ENCODE results near the gene MCTS1.
"Not testable (repeated sequence)": the region's sequence is repeated elsewhere in the genome, so short reads cannot be mapped to it uniquely, and the experiment has no call there.

Gene MCTS1

DNA sequence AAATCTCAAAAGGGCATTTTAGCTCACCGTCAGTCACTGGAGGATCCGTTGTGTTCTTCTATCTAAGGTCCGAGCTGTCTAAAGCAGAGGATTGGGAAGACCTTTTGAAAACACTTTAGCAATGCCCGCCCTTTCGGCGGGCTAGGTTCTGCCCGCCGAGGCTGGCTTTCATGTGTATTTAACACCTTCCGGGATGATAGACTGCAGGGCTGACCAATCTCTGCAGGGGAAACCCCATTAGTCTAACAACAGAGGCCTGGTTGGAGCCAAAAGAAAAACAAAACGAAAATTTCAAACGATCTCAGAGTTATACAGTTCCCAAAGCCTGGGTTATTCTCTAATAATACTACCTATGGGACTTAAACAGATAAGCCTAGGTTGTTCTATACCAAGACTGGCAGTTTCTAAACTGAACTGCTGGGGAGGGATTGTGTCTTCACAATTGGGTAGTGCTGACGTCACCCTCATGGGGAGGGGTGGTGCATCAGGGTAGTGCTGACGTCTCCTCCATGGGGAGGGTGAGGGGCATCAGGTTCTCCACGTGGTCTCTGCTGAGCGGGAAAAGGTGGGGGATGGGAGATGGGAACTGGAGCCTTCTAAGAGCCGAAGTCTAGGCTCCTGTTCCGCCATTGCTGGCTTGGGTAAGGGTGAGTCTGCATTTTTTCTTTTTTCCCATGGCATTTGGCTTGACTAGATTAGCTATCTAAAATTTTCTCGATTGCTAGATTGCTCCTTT lies 28.4 kb upstream of the MCTS1 start:
- H3K4me1 Mint-ChIP-seq, result peaks cover 0 to 5% of the 10 kb centered on the region in 2 donors
- no peaks in the 10 kb centered on the region for H3K36me3 Mint-ChIP-seq
- H3K9me3 Mint-ChIP-seq, result no peaks in the 10 kb centered on the region
- H3K27ac Mint-ChIP-seq, result no peak overlapping the region
- H3K27me3 Mint-ChIP-seq, result peaks cover 0 to 3% of the 10 kb centered on the region in 2 donors
- DNase-seq, result no peak
- no peak overlapping the region for H3K4me3 Mint-ChIP-seq
- ATAC-seq (replicated peaks), result no peak

DNA sequence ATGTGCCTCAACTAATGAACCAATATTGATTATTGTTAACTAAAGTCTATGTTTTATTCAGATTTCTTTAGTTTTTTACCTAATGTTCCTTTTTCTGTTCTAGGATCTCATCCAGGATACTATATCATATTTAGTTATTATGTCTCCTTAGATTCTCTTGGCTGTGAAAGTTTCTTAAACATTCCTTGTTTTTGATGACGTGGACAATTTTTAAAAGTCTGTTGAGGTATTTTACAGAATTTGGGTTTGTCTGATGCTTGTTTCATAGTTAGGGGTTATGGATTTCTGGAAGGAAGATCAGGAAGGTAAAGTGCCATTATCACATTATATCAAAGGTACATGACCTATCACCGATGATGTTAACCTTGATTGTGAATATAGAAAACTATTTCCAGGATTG lies 18.2 kb upstream of the MCTS1 start:
- Mint-ChIP-seq H3K4me1 (no peaks in the 10 kb centered on the region), H3K9me3 (peaks cover 0 to 7% of the 10 kb centered on the region in 2 donors), H3K4me3 (no peak overlapping the region), H3K27ac (no peak overlapping the region), H3K27me3 (peaks cover 0 to 4% of the 10 kb centered on the region in 2 donors), H3K36me3 (no peaks in the 10 kb centered on the region)
- DNase-seq (no peak), ATAC-seq (replicated peaks) (no peak)

DNA sequence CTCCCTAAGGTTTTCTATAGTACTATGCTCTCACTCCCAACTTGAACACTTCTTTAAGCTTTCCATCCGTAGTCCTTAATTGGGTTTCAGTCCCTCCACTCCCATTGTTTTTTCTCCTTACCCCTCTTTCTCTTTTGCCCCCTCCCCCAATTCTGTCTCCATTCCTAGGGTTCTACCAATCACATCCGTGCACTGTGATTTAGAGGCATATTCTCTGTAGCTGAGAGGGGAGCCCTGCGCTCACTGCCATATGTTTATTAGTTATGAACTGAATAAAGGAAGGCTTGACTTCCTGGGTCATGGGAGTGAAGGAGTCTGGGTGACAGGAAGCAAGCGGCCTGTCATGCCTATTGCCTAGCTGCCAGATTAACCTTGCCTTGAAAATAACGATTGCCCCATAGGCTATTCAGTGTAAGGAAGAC lies 471 bp downstream of the MCTS1 start:
- H3K27ac Mint-ChIP-seq, result peak overlapping the region; percentile 98
- peak overlapping the region; percentile 92 to 100 for H3K4me3 Mint-ChIP-seq
- peaks cover 0 to 4% of the 10 kb centered on the region in 2 donors for H3K4me1 Mint-ChIP-seq
- peak; percentile 73 for ATAC-seq (replicated peaks)
- no peak for DNase-seq
- peaks cover 0 to 8% of the 10 kb centered on the region in 2 donors for H3K36me3 Mint-ChIP-seq
- no peaks in the 10 kb centered on the region for H3K27me3 Mint-ChIP-seq
- H3K9me3 Mint-ChIP-seq, result peaks cover 0 to 1% of the 10 kb centered on the region in 2 donors

DNA sequence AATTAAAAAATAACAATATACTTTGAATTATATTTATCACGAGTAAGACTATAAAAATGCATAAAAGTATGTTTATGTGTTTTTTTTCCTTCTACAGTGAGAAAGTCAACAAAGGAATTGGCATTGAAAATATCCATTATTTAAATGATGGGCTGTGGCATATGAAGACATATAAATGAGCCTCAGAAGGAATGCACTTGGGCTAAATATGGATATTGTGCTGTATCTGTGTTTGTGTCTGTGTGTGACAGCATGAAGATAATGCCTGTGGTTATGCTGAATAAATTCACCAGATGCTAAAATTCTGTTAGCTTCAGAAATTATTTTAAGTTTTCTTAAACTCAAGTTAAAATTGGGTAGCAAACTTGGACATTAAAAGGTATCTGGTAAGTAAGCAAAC lies 8.2 kb downstream of the MCTS1 start:
- Mint-ChIP-seq H3K4me3 (no peak overlapping the region), H3K27me3 (no peaks in the 10 kb centered on the region), H3K4me1 (no peaks in the 10 kb centered on the region), H3K36me3 (peaks cover 0 to 3% of the 10 kb centered on the region in 2 donors), H3K27ac (no peak overlapping the region), H3K9me3 (no peaks in the 10 kb centered on the region)
- ATAC-seq (replicated peaks) (no peak), DNase-seq (no peak)

DNA sequence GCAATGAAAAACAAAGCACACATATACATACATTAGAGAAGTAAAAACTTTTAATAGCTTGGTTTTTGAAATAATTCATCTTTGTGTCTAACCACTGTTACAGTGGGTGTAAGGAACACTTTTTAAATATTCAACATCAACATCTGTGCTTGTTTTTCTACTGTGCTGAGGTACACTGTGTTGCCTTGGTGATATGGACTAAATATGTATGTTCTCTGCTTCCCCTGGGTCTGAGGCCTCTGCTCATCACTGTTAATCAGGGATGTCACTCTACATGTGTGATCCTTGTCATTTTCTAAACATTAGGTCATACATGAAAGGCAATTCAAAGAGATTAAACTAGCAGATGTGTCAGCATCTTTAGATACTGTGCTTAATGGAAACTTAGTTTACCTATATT lies 10.9 kb downstream of the MCTS1 start:
- Mint-ChIP-seq H3K36me3 (peaks cover 3 to 5% of the 10 kb centered on the region in 2 donors), H3K27me3 (no peaks in the 10 kb centered on the region), H3K4me1 (peaks cover 0 to 5% of the 10 kb centered on the region in 2 donors), H3K4me3 (no peak overlapping the region), H3K9me3 (no peaks in the 10 kb centered on the region), H3K27ac (no peak overlapping the region)
- DNase-seq (no peak), ATAC-seq (replicated peaks) (no peak)

DNA sequence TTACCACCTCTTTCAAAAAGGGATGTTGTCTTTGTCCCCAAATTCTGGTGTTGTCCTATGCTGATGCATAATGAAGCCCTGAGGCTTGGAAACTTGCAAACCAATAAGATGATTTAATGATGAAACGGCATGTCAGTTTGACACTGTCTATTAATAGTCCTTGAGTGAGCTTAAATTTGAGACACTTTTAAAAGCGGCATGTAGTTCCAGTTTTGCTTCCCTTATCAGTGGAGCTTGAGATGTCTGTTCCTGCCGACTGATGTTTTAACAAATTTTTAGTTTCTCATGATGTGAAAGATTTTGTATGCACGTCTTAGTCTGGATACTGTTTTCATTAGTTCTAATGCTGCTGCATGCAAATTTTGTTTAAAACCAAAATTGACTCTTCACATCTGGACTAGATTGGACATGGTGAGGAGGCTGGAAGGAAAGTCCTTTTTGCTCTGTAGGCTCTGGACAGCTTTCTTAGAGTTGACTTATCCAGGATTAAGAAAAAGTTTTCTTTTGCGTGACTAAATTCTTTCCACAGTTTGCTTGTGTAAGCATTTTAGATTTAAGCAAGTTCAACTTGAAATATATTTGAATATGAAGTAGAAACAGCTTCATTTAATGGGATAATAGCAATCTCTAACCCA lies 14.2 kb downstream of the MCTS1 start:
- no peaks in the 10 kb centered on the region for H3K27me3 Mint-ChIP-seq
- H3K36me3 Mint-ChIP-seq, result peaks cover 3 to 7% of the 10 kb centered on the region in 2 donors
- no peak for DNase-seq
- no peak overlapping the region for H3K4me3 Mint-ChIP-seq
- H3K4me1 Mint-ChIP-seq, result peaks cover 0 to 5% of the 10 kb centered on the region in 2 donors
- no peaks in the 10 kb centered on the region for H3K9me3 Mint-ChIP-seq
- H3K27ac Mint-ChIP-seq, result no peak overlapping the region
- ATAC-seq (replicated peaks), result no peak

DNA sequence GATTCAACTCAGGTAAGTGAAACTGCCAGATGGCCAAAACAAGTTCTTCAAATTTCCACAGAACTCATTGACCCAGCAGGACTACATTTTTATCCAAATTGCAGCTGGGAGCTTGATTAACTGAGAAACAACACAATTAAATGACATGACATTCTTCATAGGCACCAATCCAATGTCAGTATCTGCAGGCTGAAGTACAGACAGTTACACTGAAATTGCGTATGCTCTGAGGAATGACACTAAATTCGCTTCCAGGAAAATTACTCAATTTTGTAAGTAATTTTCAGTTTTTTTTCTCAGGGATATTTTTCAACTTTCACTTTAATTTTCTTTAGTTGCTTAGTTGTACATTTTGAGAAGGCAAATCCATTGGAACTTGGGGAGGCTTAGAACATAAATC lies 21.5 kb downstream of the MCTS1 start:
- Mint-ChIP-seq H3K4me1 (peaks cover 0 to 4% of the 10 kb centered on the region in 2 donors), H3K36me3 (peaks cover 0 to 3% of the 10 kb centered on the region in 2 donors), H3K27ac (no peak overlapping the region), H3K9me3 (no peaks in the 10 kb centered on the region), H3K27me3 (no peaks in the 10 kb centered on the region), H3K4me3 (no peak overlapping the region)
- DNase-seq, result no peak
- ATAC-seq (replicated peaks), result no peak

DNA sequence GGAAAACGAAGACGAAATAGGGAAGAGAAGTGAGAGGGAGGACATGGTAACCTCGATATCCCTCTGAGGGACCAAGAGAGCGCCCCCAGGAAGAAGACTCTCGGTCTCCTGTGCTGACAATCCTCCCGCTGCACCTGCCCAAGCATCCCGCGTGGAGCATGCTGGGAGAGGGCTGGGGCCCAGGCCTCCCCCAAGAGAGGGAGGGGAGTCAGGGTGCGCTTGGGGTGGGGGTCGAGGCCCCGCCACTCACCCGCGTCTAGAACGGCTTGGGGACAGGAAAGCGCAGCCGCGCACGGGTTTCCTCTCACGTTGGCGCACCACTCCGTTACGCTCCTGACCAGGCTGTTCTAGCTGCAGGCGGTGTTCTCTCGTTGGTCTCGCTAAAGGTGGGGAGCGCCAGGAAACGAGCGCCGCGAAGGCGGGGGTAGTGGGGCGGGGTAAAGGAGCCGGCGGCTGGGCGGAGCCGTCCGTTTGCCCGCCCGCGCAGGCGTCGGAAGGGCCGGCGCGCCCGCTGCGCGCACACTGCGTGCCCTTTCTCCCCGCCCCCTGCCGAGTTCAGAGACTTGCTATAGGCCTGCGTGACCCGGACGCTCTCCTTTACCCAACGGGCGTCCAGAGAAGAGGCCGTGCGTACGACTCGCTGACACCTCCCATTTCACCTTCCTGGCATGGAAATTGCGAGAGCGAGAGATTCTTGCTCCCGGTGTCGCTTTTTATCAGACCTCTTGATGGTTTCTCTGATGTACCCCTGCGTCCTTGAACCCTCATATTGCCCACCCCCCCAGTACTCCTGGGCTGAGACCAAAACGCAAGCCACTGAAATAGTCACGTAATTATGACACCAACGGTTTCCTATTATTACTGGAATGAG lies 26.0 kb downstream of the MCTS1 start, which contains the start of gene C1GALT1C1:
Gene C1GALT1C1, minus strand, starts transcription at position 388 of the 871 bp plus-strand sequence. CDS start 2,888 bp downstream, outside the sequence.
- H3K27ac Mint-ChIP-seq, result peak within 1 kb of the TSS; percentile 92
- peak; percentile 91 for DNase-seq
- H3K36me3 Mint-ChIP-seq, result no peaks in the 10 kb centered on the region
- peaks cover 0 to 4% of the 10 kb centered on the region in 2 donors for H3K4me1 Mint-ChIP-seq
- ATAC-seq (replicated peaks), result peak; percentile 93 to 94
- no peaks in the 10 kb centered on the region for H3K27me3 Mint-ChIP-seq
- H3K9me3 Mint-ChIP-seq, result no peaks in the 10 kb centered on the region
- peak within 1 kb of the TSS; percentile 84 to 86 for H3K4me3 Mint-ChIP-seq

DNA sequence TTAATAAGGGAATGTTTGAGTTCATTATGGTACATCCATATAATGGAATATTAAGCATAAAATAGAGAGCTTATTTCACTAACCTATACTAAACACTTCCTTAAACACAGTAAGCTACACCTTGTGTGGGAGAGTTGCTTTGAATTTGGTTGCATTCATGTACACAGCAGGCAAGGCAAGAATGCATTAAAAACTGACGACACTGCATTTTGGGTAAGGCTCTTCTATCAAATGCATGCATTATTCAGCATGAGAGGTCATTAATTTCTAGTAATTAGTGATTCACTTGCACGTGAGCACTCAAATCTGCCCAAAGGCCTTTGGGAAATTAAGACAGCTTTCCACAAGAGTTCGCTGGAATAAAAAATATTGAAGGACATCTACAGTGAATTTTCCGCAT lies 34.7 kb downstream of the MCTS1 start:
- H3K27me3 Mint-ChIP-seq, result no peaks in the 10 kb centered on the region
- H3K4me1 Mint-ChIP-seq, result no peaks in the 10 kb centered on the region
- DNase-seq (no peak), ATAC-seq (replicated peaks) (no peak)
- no peaks in the 10 kb centered on the region for H3K9me3 Mint-ChIP-seq
- no peak overlapping the region for H3K4me3 Mint-ChIP-seq
- no peaks in the 10 kb centered on the region for H3K36me3 Mint-ChIP-seq
- no peak overlapping the region for H3K27ac Mint-ChIP-seq

DNA sequence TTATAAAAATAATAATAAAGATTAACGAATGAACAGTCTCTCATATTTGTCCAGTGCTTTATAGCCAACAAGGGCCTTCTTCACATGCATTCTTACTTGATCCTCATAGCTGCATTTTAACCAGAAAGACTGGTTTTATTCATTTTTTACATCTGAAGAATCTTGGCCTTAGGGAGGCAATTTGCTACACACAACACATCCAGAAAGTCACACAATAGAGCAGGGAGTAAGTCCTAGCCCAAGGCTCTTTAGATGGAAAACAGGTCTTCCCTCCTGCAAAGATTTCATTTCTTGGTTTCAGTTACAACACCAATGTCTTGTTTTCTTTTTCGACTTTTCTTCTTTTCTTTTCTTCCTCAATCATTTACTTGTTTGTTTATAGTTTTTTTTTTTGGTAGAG lies 39.0 kb downstream of the MCTS1 start:
- no peak overlapping the region for H3K4me3 Mint-ChIP-seq
- no peaks in the 10 kb centered on the region for H3K9me3 Mint-ChIP-seq
- H3K27me3 Mint-ChIP-seq, result peaks cover 0 to 3% of the 10 kb centered on the region in 2 donors
- DNase-seq (no peak), ATAC-seq (replicated peaks) (no peak)
- H3K27ac Mint-ChIP-seq, result peak overlapping the region; percentile 65
- H3K4me1 Mint-ChIP-seq, result no peaks in the 10 kb centered on the region
- H3K36me3 Mint-ChIP-seq, result no peaks in the 10 kb centered on the region

DNA sequence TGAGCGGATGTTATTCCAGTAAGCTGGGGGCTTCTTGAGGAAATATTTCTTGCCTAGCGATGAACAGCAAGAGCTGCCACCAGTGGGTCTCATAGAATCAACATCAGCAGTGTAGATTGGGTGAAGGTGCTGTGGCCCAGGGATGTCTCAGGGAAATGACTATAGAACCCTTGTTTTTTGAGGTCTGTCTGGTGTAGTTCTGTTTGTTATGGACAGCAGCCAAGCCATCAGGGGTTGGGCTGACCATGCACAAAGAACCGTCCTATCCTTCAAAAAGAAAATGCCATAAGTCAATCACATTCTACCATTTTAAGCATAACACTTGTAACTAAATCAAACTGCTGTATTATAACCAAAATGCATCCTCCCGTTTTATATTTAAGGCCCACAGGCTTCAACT lies 43.2 kb downstream of the MCTS1 start:
- no peak overlapping the region for H3K4me3 Mint-ChIP-seq
- peaks cover 0 to 1% of the 10 kb centered on the region in 2 donors for H3K9me3 Mint-ChIP-seq
- H3K27me3 Mint-ChIP-seq, result peaks cover 0 to 3% of the 10 kb centered on the region in 2 donors
- H3K36me3 Mint-ChIP-seq, result no peaks in the 10 kb centered on the region
- no peaks in the 10 kb centered on the region for H3K4me1 Mint-ChIP-seq
- no peak overlapping the region for H3K27ac Mint-ChIP-seq
- DNase-seq (no peak), ATAC-seq (replicated peaks) (no peak)

DNA sequence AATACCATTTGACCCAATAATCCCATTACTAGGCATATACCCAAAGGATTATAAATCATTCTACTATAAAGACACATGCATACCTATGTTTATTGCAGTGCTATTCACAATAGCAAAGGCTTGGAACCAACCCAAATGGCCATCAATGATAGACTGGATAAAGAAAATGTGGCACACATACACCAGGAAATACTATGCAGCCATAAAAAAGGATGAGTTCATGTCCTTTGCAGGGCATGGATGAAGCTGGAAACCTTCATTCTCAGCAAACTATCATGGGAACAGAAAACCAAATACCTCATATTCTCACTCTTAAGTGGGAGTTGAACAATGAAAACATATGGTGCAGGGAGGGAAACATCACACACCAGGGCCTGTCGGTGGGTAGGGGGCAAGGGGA lies 48.4 kb downstream of the MCTS1 start:
- not testable (repeated sequence) for H3K36me3 Mint-ChIP-seq; DNase-seq; H3K27ac Mint-ChIP-seq; H3K4me3 Mint-ChIP-seq; H3K27me3 Mint-ChIP-seq; H3K9me3 Mint-ChIP-seq; H3K4me1 Mint-ChIP-seq; ATAC-seq (replicated peaks)

DNA sequence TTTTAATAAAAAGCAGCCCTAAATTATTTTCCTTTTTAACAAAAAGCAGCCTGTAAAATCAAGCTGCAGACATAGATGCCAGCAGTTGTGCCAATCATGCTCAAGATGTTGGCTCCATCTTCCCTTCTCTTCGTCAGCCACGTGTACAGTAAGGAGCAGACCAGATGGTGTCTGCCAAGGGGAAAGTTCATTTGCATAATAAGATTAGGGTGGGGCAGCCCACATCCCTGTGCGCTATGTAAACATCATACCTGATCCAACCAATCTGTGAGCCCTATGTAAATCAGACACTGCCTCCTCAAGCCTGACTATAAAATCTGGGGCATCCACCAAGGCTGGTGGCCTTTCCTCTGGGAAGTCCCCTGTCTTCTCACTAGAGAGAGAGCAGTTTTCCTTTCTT lies 49.1 kb downstream of the MCTS1 start:
- H3K4me1 Mint-ChIP-seq, result peaks cover 0 to 6% of the 10 kb centered on the region in 2 donors
- H3K36me3 Mint-ChIP-seq, result no peaks in the 10 kb centered on the region
- no peak overlapping the region for H3K27ac Mint-ChIP-seq
- no peak for DNase-seq
- H3K4me3 Mint-ChIP-seq, result no peak overlapping the region
- peaks cover 1 to 5% of the 10 kb centered on the region in 2 donors for H3K9me3 Mint-ChIP-seq
- peak in 1 of 2 donors; percentile 14 for ATAC-seq (replicated peaks)
- no peaks in the 10 kb centered on the region for H3K27me3 Mint-ChIP-seq

DNA sequence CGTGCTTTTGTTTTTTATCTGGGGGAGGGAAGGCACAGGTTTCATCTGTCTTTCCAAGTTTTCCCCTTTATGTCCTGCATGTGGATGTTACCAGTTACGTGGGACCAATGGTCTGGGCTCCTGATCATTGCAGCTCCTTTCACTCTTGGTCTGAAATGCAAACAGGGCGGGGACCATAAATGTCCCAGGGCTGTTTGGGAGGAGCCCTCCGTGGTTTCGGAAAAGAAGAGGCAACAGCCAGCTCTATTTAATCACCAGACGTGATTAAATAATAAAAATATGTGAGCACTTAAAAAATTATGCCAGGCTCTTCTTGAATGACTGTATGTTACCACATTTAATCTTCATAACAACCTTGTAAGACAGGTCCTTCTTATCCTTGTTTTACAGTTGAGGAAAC lies 56.7 kb downstream of the MCTS1 start:
- DNase-seq (no peak), ATAC-seq (replicated peaks) (no peak)
- H3K9me3 Mint-ChIP-seq, result no peaks in the 10 kb centered on the region
- H3K4me1 Mint-ChIP-seq, result peaks cover 0 to 6% of the 10 kb centered on the region in 2 donors
- H3K27ac Mint-ChIP-seq, result no peak overlapping the region
- no peak overlapping the region for H3K4me3 Mint-ChIP-seq
- no peaks in the 10 kb centered on the region for H3K36me3 Mint-ChIP-seq
- no peaks in the 10 kb centered on the region for H3K27me3 Mint-ChIP-seq
